ENCODE results near the gene TTLL5.

Gene TTLL5

DNA sequence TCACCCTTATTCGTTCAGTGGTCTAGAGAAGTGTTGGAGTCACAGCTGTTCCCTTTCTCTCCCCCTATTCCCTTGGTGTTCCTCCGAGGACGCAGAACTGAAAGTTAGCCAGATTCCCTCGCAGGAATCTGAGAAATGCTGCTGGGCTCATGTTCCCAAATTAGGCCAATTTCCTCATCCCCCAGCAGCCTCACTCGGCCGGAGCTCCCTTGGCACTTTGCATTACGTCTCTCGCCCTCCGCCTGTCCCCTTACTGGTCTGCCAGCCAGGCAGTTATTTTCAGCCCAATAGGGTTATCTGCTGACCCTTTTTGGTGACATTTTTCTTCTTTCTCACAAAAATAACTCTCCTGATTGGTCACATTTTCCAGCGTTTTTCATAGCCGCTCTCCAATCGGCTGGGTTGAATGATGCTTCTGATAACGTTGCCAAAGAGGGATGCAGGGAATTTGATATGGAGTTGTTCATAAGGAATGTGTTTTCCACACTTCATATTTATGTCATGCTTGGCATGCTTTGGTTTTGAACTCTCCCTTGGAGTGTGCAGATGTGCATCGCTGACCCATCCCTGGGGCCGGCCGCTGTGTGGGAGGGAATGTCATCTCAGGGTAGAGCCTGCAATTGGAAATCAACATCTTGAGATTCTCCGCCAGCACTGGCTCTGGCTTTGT, 334.5 kb downstream of the TTLL5 start:
- no peak for DNase-seq

DNA sequence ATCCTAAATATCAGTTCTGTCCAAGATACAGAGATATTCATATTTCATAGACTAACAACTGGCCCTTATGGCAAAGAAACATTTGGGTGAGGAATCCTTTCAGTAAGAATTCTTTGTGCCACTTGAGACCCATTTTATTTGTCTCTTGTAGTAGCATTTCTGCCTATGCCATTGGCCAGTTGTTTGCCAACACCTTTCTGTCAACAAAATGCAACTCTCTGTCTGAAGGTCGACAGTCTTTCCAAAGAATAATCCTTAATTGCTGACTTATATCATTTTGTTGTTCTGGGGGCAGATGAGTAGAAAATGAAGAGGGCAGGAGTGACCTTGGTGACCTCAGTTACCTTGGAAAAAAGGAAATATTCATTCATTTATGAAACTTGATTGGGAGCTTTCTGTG, 335.4 kb downstream of the TTLL5 start:
- no peak for DNase-seq

DNA sequence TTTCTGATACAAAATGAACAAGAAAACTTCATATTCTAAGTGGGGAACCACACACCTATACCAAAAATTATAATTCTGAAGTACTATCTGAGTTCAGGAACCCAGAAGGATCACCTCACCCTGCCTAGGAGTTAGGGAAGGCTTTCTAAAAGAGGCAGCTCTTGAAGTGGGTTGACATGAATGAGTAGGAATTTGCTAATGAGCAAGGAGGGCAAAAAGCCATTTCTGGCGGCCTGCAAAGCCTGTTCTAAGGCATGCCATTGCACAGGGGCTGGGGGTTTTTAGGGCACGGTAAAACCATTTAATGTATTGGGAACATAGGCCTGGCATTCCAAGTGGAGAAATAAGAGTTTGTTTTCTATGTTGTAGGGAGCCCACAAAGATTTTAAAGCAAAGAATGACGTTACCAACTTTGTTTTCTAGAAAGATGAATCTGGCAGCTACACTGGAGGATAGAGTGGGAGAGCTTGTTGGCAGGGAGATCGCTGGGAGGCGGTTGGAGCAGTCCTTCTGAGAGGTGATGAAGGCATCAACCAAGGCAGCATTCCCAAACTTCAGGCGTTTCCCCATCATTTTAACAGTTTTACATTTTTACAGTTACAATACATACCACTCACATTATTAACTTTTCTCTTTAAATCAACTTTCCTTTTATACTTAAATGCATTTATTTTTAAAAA, 338.6 kb downstream of the TTLL5 start:
- DNase-seq: no peak

DNA sequence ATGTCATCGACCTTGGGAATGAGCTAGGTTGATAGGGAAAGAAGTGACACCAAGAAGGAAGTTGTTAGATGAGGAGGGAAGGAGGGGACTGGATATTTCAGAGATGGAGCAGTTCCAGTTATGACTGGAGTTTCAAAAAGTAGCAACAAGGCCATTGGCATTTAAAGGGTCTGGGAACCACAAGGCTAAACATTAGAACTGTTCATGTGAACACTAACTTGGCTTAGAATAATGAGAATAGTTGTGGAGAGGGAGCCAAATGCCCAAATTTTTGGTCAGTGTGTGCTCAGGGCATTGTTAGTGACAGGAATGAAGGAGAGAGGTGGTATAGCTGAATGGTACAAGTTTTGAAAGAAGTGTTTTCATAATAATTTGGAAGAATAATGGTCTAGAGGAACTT, 341.3 kb downstream of the TTLL5 start:
- DNase-seq: no peak
